NCI-H69 (cell line): ENCODE data around the gene CCL17.
A peak's percentile ranks its signal among the peaks of the same experiment; 100 is the strongest.
"Not testable (repeated sequence)": the region's sequence is repeated elsewhere in the genome, so short reads cannot be mapped to it uniquely, and the experiment has no call there.

Experiments
- DNase-seq: peaks from one replicate; lab custom pipeline; 2025; lab: John Stamatoyannopoulos, UW

Gene CCL17

DNA sequence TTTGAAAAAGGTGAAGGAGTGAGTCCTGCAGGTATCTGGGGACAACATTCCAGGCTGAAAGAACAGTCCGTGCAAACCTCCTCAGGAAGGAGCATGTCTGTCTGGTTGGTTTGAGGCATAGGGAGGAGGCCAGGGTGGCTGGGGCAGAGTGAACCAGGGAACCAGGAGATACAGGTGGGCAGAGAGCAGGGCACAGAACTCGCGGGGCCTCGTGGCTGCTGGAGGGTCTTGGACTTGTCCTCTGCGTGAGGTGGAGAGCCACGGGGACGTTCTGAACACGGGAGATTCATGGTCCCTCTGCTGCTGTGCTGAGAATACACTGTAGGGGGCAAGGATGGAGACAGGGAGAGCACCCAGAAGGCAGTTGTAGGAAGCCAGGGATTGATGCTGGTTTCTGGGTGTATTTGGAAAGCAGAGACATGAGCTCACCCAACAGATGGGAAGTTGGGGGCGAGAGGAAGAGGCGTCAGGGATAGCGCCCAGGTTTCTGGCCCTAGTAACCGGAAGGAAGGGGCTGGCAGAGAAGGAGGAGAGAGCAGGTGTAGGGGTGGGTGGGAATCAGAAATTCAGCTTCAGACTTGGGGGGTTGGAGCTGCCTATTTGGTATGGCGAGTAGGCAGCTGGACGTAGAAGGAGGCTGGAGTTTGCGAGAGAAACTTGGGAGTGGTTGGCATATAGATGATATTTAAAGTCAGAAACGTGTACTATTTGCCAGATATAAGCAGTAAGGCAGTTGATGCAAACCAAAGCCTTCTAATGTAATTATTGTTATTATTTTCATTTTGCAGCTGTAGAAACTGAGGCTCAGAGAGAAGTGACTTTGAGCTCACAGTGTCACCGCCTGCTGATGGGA lies at the start of gene CCL17:
Gene CCL17, plus strand, starts transcription at position 803 of the 853 bp plus-strand sequence. CDS start 9,166 bp downstream, outside the sequence.
- DNase-seq, result no peak

DNA sequence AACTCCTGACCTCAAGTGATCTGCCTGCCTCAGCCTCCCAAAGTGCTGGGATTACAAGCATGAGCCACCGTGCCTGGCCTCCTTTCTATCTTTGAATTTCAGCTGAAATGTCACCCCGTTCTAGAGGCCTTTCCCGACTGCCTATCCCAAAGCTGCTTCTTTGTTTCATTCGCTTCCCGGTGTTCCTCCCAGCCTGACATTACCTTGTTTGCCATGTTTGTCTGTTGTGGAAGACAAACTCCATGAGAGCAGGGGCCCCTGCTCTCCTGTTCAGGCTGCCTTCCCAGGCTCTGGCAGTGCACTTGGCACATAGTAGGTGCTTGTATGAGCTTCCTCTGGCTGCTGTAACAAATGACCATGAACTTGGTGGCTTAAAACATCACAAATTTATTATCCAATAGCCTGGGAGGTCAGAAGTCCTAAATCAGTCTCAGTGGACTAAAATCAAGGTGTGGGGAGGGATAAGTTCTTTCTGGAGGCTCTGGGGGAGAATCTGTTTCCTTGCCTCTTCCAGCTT lies 48.6 kb upstream of the CCL17 start:
- DNase-seq, result no peak

DNA sequence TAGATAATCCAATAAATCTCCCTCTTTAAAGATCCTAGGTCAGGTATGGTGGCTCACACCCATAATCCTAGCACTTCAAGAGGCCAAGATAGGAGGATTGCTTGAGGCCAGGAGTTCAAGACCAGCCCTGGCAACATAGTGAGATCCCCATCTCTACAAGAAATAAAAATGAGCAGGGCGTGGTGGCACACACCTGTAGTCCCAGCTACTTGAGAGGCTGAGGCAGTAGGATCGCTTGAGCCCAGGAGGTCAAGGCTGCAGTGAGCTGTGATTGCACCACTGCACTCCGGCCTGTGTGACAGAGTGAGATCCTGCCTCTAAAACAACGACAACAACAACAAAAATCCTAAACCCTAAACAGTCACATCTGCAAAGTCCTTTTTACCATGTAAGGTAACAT lies 48.0 kb upstream of the CCL17 start:
- no peak for DNase-seq

DNA sequence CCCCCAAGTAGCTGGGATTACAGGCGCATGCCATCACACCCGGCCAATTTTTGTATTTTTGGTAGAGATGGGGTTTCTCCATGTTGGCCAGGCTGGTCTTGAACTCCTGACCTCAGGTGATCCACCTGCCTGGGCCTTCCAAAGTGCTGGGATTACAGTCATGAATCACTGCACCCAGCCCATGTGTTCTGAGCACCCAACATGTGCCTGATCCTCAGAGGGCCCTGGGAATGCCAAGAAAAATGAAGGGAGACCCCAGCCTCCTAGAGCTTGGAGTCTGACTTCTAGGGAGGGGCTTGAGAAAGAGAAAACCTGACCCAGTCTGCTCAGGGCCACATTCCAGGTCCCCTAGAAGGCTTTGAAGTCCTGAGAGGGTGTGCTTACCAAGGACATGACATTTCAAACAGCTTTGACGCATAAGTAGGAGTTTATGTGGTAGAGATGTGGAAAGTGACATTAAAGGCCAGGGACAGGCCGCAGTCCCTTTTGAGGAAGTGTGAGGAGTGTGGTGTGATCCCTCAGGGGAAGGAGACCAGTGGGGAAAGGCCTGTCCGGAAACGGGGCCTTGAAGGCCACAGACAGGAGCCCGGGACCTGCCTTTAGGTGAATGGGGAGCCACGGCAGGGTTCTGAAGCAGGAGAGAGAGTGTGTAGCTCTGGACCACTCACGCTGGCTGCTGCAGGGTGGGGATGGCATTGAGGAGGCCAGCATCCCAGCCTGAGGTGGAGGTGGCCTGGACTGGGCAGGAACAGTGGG lies 47.1 kb upstream of the CCL17 start:
- no peak for DNase-seq

DNA sequence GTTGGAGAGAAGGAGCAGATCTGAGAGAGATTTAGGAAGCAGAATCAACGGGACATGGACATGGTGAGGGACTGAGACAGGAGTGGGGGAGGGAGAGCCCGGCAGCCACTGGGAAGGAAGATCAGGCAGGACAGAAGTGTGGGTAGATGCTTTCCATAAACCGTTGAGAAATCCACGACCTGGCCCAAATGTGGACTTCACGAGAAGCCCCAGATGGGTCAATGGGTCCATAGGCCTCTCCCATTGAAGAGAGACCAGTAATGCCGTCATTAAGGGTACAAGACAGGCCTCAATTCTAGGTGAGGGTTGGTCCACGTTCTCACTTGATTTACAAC lies 46.5 kb upstream of the CCL17 start:
- DNase-seq, result no peak

DNA sequence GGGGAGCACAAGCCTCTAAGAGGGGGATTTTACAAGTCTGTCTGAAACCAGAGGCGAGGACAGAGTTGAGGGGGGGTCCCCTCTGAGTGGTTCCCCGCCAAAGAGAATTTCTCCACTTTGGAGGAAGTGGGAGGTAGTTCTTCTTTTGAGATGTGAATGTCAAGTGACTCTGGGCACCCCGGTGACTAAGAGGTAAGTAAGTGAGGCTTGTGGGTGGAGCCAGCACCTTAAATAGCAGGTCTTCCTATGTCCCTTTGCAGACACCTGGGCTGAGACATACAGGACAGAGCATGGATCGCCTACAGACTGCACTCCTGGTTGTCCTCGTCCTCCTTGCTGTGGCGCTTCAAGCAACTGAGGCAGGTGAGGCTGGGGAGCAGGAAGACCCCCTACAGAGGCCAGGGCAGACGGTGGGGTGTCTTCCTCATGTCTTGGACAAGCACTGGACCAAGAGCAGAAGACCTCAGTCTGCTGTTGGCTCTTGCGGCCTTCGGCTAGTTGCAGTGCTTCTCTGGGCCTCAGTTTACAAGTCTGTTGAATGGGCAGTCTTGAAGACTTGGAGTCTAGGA lies 46.0 kb upstream of the CCL17 start, which contains the start of gene CCL22:
Gene CCL22, plus strand, starts transcription at position 257 of the 569 bp plus-strand sequence. Its CDS starts 34 bp downstream, at position 291.
- DNase-seq, result no peak

DNA sequence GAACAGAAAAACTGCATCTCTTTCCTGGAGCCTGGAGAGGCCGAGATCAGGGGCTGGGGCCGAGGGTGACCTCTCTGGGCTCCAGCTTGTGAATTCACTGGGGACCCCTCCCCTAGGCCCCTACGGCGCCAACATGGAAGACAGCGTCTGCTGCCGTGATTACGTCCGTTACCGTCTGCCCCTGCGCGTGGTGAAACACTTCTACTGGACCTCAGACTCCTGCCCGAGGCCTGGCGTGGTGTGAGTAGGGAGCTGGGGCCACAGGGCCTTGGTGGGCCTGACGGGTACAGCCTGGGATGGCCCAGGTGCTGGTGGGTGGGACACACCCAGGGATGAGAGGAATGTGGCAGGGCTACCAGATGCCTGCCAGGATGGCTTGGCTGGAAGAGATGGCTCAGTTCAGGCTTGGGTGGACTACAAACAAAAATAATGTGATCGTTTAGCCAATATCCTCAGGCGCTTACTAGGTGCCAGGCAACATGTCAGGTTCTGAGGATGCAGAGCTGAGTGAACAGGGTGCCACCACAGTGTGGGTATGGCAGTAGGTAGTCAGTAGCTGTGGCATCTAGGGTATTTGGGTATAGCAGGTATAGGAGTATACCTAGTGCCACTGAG lies 44.1 kb upstream of the CCL17 start:
- DNase-seq, result no peak

DNA sequence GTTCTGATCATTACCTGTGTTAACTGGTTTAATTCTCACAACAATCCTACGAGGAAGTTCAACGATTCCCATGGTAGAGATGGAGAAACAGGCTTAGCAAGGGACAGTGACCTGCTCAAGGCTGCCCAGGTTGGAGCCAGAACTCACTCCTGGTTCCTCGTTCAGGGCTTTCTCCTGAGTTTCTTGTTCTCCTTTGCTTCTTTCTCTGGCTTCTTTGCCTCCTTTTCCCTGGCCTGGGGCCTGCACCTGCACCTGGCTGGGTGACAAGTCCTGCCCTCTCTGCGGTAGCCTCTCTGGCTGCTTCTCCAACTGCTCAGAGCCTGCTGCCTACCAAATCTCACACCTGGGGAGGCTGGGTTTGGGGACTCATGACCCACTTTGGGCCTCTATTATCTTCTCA lies 43.2 kb upstream of the CCL17 start:
- DNase-seq, result no peak

DNA sequence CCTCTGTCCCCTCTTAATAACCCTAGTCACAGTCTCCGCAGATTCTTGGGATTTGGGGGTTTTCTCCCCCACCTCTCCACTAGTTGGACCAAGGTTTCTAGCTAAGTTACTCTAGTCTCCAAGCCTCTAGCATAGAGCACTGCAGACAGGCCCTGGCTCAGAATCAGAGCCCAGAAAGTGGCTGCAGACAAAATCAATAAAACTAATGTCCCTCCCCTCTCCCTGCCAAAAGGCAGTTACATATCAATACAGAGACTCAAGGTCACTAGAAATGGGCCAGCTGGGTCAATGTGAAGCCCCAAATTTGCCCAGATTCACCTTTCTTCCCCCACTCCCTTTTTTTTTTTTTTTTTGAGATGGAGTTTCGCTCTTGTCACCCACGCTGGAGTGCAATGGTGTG lies 40.4 kb upstream of the CCL17 start:
- no peak for DNase-seq

DNA sequence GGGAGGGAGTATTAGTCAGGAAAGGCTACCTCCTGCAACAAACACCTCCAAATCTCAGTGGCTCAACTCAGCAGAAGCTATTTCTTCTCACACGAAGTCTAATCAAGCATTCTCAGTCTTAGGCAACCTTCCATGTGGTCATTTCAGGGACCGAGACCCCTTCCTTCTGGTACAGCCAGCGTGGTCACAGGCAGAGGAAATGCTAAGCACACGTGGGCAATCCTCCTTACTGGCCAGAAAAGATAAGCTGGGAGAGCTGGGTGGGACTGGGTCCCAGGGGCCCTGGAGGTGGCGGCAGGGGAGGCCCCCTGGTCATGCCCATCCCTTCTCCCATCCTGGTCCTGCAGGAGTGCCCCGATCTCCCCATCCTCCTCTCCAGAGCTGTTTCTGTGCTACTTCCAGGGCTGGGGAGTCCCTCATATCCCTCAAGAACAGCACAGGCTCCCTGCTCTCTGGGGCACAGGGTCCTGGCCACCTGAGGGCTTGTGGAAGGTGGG lies 38.0 kb upstream of the CCL17 start:
- DNase-seq, result no peak

DNA sequence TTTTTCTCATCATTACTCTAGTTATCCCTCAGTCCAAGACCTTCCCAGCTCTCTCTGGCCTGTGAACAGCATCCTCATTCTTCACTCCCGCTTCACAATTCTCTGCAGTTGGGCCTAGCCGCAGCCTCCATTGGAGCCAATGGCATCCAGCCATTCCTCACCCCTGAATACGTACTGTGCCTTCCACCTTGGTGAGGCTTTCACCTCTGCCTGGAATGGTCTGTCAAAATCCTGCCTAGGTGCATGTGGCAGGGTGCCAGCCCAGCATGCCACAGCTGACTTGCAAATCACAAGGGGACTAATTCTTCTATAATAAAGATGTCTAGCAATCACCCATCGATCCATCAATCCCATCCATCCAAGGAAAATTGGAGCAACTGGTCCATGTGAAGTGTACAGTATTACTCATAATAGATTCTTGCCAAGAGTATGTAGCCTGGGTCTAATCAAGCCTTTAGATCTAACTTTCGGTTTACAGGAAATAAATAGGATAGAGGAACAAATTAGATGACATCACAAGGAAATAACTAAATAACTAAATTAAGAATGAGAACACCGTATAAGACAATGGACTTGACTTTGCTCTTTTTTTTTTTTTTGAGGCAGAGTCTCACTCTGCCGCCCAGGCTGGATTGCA lies 37.3 kb upstream of the CCL17 start:
- DNase-seq, result peak; percentile 5

DNA sequence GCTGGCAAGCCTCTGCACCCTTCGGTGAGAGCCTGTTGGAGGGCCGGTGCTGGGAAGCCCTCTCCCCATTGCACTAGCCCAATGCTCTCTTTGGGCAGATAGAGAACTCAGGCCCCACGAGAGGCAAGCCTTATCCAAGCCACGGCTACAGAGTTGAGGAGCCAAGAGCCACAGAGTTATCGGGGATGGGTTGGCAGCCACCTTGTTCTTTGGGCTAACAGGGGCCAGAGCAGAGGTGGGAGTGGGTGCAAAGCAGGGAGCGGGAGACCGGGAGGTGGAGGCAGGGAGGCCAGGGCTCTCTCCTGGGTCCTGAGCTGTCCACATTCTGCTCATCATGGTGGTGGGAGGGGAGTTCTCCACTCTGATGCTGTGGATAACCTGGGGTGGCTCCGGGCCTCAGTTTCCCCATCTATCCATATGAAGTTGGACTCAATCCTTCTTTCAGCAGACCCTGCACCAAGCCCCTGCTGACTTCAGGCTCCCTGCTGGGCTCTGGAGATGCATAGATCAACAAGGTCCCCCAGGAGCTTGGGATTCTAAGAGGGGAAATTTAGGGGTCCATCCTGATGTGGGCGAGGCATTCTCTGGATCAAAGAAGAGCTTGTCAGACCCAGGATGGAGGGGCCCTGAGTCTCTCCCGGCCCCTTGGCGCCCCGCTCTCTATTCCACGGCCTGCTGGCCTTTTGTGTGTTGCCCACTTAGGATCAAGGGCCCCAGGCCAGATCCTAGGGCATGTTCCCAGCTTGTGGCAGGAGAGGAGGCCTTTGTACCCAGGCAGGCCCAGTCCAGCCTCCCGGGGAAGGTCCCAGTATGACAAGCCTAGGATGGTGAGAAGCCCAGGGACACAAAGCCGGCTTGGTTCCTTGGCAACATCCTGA lies 32.8 kb upstream of the CCL17 start:
- DNase-seq, result no peak

DNA sequence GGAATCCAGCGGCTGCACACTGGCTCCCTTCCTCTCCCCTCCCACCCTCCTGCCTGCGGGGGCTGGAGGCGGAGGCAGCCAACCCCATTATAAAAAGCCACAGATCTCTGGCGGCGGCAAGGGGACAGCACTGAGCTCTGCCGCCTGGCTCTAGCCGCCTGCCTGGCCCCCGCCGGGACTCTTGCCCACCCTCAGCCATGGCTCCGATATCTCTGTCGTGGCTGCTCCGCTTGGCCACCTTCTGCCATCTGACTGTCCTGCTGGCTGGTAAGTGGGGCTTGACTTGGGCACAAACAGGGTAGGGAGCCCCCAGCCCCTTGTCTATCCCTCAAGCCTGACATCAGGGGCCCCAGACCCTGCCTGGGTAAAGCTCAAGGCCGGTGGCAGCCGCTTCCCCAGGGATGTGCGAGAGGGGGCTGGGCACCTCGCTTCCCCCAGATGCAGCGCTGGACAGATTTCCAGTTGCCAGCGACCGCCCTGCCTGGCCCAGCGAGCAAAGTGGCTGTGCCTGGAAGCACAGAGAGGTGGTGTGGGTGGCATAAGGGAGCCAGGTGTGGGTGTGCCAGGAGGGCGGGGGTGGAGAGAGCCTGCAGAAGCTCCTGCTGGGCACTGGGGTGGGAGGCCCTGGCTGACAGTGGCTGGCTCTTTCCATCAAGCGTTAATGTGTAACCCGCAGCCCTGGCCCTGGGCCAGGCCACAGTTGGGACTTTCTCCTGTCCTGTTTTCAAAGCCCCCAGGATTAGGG lies 32.0 kb upstream of the CCL17 start, which contains the start of gene CX3CL1:
Gene CX3CL1, plus strand, starts transcription at position 119 of the 745 bp plus-strand sequence. Its CDS starts 79 bp downstream, at position 198.
- DNase-seq, result peak; percentile 53

DNA sequence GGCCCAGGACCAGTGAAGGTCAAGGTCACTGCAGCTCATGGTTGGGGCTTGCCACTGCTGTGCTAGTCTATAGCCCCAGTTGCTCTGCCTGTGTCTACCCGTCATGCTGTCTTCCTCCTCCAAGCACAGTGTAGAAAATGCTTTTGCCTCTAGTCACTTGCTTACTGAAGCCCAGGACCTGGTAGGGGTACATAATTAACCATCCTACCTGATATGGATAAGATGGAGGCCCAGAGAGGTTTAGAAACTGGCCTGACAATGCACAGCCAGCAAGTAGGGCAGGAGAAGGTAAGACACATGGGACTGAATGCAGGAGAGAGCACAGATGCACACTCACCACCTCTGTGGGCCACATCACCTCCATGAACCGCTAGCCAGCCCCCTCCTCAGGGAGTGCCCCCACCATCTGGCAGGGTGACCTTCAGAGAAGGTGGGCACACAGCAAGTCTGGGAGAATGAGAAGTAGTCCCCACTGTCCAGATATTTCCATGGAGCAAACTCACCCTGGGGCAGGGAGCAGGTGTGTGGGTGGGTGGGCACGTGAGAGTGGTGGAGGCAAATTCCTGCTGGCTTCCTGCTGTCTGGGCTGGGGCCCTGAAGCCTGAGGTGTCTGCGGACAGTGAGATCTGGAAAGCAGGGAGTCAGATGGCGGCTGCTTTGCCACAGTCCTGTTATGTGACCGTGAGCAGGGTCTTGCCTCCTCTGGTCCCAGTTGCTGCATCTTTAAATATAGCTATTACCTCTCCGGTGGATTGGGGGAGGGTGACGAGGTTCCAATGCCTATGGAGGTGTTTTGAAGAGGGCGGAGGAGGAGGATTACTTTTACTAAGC lies 31.2 kb upstream of the CCL17 start:
- no peak for DNase-seq

DNA sequence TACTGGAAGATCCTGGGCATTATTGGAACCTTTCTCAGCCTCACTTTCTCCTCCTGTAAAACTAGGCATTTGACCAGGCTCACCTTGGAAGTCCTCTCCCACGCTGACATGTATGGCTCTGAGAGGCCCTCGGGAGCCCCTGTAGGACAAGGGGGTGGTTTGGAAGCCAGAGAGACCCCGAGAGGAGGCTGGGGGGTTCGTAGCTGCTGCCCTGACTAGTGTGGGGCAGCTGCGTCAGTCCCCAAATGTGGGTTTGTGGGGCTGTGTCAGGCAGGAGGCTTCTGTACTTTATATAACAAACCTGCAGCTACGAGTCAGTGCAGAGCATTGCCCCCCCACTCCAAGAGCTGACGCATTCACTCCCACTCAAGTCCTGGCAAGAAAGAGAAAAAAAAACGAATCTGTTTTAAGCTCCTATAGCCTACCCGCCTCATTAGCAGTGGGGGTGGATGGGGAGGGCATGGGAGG lies 30.5 kb upstream of the CCL17 start:
- no peak for DNase-seq

DNA sequence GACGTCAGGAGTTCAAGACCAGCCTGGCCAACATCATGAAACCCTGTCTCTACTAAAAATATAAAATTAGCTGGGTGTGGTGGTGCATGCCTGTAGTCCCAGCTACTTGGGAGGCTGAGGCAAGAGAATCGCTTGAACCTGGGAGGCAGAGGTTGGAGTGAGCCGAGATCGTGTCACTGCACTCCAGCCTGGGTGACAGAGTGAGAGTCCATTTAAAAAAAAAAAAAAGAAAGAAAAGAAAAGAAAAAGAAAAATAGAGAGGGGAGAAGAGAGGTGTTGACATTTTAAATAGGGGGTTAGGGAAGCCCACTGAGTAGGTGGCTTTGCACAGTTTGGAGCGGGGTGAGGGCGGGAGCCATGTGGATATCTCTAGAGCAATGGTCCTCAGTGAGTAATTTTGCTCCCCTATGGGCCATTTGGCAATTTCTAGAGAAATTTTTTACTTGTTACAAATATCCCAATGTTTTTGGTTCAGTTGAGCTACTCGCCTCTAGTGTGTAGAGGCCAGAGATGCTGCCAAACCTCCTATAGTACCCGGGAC lies 29.6 kb upstream of the CCL17 start:
- not testable (repeated sequence) for DNase-seq

DNA sequence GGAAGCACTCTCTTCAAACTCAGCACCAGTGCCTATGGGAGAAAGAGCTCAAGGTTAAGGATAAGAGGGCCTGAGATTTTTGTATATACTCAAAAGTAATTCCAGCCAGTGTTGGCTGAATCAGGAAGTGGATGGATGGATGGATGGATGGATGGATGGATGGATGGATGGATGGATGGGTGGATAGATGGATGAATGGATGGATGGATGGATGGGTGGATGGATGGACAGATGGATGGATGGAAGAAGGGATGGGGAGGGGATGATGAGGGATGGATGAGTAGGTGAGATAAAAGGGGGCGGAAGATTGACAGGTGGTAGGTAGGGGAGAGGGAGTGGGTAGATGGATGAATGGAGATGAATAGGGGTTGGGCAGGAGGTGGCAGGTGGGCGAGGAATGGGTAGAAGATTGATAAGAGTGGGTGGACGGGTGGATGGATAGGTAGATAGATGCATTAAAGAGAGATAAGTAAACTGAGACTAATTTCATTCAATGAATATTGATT lies 28.2 kb upstream of the CCL17 start:
- DNase-seq, result no peak
